Esophagus mucosa (tissue), 1 donor: ENCODE results near the gene CDH4. TPM values are rescaled to one million over a fixed set of nuclear protein-coding genes. Genes with fewer than 3 reads are reported as not detected.

Source experiments
- ATAC-seq: fragments of 200-7000 bp; cut with Tn5 transposase; one replicate; pipeline ENCODE4 v1.9.1; 2020
- total RNA-seq: library from RNA; stranded (reverse); gene quantifications from one replicate; pipeline ENCODE4 v1.2.4, GENCODE V29; 2023
- donor health status: DM: yes; HTN: yes; CAD: no.

The CDH4 gene
- total RNA-seq, 1 donor from 2014 or later, result not detected

- no peak for ATAC-seq
Measured at GRCh38 chr20:61739086-61739831, 487.2 kb downstream of the CDH4 start.

GRCh38 chr20:61739832-61740118, 487.7 kb downstream of the CDH4 start:
- ATAC-seq, result no peak

GRCh38 chr20:61742097-61742825, 490.2 kb downstream of the CDH4 start:
- ATAC-seq, result no peak

- ATAC-seq, result no peak
Measured at GRCh38 chr20:61743606-61744005, 491.5 kb downstream of the CDH4 start.

DNA sequence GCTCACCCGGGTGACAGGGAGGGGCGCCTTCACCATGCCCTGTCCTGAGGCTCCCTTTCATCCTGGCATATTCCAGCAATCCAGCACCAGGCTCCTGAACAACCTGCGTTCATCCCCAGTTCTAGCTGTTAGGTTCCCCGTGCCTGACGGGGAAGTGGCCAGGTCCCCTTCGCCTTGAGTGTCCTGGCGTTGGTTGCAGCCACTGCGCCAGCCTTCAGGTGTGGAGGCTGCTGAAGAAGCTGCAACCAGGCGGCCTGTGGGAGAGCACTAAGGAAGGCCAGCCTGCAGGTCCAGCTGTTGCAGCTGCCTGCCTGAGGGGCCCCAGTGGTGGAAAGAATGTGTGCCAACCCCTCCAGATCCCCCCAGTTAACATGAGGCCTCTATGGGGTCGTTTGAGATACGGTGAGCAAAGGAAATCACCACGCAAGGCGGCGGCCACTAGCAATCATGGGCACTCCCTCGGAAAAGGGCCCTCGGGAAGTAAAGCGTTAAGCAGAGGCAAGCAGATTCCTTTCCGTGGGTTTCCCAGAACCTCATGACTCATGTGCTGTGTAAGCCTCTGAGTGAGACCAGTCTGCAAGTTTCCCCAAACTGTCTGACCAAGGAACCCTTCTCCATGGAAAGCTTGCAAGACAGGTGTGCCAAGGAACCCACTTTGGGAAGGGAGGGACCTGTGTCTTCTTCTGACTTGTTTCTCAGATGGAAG, 492.8 kb downstream of the CDH4 start:
- ATAC-seq, result no peak

DNA sequence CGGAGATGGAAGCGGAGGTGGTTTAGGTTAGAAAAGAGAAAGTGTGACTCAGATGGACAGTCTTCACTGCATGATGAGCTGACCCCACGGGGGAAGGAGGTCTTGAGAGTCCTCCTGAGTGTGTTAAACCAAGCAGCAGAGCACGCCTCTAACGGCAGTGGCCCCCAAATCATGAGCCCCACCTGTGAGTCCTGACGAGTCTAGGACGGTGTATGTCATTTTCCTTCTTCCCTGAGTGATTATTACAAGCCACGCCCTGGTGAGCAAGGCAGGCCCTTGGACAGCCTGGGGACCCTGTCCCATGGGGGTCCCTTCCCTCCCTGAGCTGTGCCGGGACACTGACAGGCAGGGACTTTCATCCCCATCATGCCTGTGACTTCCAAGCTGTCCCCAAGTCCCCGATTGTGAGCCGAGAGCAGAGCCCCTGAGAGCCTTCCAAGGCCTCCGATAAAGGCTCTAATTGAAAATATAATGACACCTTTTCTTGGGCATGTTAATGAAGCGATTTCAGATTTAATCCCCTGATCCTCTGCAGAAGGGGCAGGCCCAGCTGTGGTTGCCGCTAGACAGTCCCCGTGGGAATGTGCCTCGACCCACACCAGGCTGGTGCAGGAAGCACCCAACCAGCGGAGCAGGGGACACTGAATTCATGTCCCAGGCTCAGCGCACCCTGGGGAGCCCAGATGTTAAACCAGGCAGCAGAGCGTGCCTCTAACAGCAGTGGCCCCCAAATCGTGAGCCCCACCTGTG, 493.5 kb downstream of the CDH4 start:
- no peak for ATAC-seq

GRCh38 chr20:61746147-61746646, 494.1 kb downstream of the CDH4 start:
- ATAC-seq, result no peak

GRCh38 chr20:61746781-61747180, 494.7 kb downstream of the CDH4 start:
- ATAC-seq, result no peak

DNA sequence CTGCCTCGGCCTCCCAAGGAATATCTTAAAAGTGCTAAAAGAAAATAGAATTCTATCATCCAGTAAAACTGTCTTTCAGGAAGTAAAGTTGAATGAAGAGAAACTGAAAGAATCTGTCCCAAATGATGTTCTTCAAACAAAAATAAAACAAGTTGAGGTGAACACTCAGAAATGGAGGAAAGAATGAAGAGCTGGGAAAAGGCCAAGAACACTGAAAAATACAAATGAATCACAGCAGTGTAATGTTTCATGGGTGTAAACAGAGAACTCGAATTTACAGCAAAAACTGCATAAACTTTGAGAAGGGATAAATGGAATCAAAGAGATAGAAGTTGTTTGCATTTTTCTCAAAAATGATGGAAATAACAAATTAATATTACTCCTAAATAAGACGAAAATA, 496.3 kb downstream of the CDH4 start:
- ATAC-seq, result no peak

GRCh38 chr20:61749406-61750075, 497.5 kb downstream of the CDH4 start:
- no peak for ATAC-seq

- ATAC-seq, result no peak
Measured at GRCh38 chr20:61750093-61750492, 498.0 kb downstream of the CDH4 start.

- no peak for ATAC-seq
Measured at GRCh38 chr20:61752576-61752975, 500.5 kb downstream of the CDH4 start.

DNA sequence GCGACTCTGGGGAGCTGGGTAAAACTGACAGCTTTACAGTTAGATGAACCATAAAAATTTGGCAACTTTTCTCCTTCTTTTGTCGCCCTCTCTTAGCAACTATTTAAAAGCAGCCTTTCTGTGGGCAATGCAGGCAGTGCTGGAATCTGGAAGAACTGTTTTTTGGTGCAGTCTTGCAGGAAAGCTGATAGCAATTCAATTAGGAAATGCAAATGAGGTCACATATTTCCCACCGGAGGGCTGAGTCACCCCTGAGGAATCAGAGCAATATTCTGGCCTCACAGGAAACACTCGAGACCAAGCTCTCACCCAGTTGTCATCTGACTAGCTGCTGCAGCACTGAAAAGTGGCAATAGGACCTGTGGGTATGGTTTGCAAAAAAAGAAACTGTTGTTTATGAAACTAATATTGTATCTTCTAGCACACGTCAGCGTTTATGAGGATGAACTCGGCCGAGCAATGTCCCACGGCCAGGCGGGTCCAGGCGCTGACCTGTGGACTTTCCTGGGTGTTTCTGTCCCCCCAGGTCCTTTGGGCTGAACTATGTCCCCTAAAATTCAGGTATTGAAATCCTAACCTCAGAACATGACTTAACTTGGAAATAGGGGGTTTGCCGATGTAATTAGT, 501.4 kb downstream of the CDH4 start:
- ATAC-seq, result no peak

GRCh38 chr20:61753987-61754956, 502.2 kb downstream of the CDH4 start:
- no peak for ATAC-seq

DNA sequence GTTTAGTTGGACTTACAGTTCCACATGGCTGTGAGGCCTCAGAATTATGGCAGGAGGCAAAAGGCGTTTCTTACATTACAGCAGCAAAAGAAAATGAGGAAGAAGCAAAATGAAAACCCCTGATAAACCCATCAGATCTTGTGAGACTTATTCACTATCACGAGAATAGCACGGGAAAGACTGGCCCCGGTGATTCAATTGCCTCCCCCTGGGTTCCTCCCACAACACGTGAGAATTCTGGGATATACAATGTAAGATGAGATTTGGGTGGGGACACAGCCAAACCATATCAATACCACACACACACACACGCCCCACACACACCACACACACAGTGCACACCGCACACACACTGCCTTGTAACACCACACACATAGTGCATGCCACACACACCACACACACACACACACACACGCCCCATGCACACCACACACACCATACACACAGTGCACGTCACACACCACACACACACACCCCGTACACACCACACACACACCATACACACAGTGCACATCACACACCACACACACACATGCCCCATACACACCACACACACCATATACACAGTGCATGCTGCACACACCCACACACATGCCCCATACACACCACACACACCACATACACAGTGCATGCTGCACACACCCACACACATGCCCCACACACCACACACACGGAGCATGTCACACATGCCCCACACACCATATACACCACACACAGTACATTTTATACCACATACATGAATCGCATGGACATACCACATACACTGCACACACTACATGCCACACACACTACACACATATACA, 503.1 kb downstream of the CDH4 start:
- no peak for ATAC-seq

DNA sequence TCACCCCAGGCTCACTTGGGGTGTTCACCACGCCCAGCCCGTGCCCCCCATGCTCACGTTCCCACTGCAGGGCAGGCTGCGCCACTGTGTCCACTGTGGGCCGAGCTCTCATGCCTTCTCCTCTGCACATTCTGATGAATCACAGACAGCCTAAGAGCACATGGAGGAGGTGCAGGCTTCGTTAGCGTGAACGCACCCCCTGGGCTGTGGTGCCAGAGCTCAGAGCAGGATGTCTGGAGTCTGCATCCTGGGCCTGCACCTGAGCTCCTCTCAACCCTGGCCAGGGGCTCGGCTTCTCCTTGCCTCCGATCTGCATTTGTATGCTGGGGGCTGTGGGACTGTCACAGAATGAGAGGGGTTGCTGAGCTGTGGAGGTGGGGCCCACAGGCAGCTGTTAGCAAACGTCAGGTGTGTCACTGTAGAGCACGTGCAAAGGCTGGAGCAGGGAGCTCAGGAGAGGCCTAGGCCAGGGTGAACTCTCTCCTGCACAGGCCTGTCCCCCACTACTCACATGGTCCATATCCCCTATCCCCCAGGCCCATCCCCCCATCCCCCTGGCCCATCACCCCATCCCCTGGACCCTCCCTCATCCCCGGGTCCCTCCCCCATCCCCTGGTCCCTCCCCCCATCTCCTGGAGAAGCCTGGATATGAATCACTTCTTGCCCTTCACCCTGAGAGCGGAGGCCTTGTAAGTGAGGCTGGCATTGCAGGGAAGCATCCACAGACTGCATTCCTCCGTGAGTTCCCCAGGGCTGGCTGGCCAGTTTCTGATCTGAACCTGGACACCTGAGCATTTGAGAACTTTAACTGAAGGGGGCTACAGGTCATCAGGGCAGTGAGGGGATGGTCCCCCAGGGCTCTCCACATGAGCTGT, 504.1 kb downstream of the CDH4 start:
- ATAC-seq, result no peak

GRCh38 chr20:61756966-61757677, 505.1 kb downstream of the CDH4 start:
- ATAC-seq, result no peak
